Endodermal cell (in vitro differentiated cells): ENCODE results near the gene TTC7B. TPM values are rescaled to one million over a fixed set of nuclear protein-coding genes. Genes with fewer than 3 reads are reported as not detected.
A peak's percentile ranks its signal among the peaks of the same experiment; 100 is the strongest.

Experiments used
- DNase-seq: peaks from one replicate; pipeline ENCODE4 v3.0.0-alpha.2; 2017
- H3K27ac ChIP-seq: 2 replicates; pipeline ENCODE4 v1.5.1; 2013; ENCODE audit warnings: mild to moderate bottlenecking, low read depth, low read length, moderate library complexity
- H3K27me3 ChIP-seq: 2 replicates; pipeline ENCODE4 v1.6.1; 2013; ENCODE audit warnings: mild to moderate bottlenecking, low read length, moderate library complexity; ENCODE audit not compliant: insufficient read depth, control insufficient read depth, poor library complexity, severe bottlenecking
- H3K36me3 ChIP-seq: 2 replicates; pipeline ENCODE4 v1.7.0; 2013; ENCODE audit warnings: mild to moderate bottlenecking, low read length, moderate library complexity; ENCODE audit not compliant: control insufficient read depth, insufficient read depth
- H3K4me1 ChIP-seq: one replicate; pipeline ENCODE4 v1.7.0; 2013; ENCODE audit warnings: low read length; ENCODE audit not compliant: control insufficient read depth, insufficient read depth
- H3K4me3 ChIP-seq: 2 replicates; pipeline ENCODE4 v1.5.1; 2013; ENCODE audit warnings: mild to moderate bottlenecking, low read length, moderate library complexity
- H3K9ac ChIP-seq: 2 replicates; pipeline ENCODE4 v1.6.1; 2013; ENCODE audit warnings: mild to moderate bottlenecking, low read length, moderate library complexity; ENCODE audit not compliant: poor library complexity, severe bottlenecking; ENCODE audit errors: extremely low read depth
- H3K9me3 ChIP-seq: 2 replicates; pipeline ENCODE4 v1.6.1; 2013; ENCODE audit warnings: mild to moderate bottlenecking, low read length, moderate library complexity; ENCODE audit not compliant: control insufficient read depth
- H3K27ac Mint-ChIP-seq: 2 replicates; pipeline ENCODE4 v1.8.0; 2020; ENCODE audit warnings: mixed read lengths
- H3K27me3 Mint-ChIP-seq: 2 replicates; pipeline ENCODE4 v1.8.0; 2021; ENCODE audit warnings: mild to moderate bottlenecking, mixed read lengths; ENCODE audit not compliant: insufficient read depth
- H3K36me3 Mint-ChIP-seq: 2 replicates; pipeline ENCODE4 v1.8.0; 2020; ENCODE audit warnings: low read depth, mixed read lengths
- H3K4me1 Mint-ChIP-seq: 2 replicates; pipeline ENCODE4 v1.8.0; 2020; ENCODE audit warnings: mixed read lengths
- H3K4me3 Mint-ChIP-seq: 2 replicates; pipeline ENCODE4 v1.8.0; 2020; ENCODE audit warnings: mild to moderate bottlenecking, moderate library complexity, mixed read lengths
- H3K9me3 Mint-ChIP-seq: 2 replicates; pipeline ENCODE4 v1.8.0; 2020; ENCODE audit warnings: mild to moderate bottlenecking, mixed read lengths
- WGBS, 2 experiments: methylation state at CpG; one replicate each; pipeline versions ENCODE4 v1.1.5 to v1.1.7; 2013; ENCODE audit warnings: missing lambda C conversion rate in 2 of 2, mixed read lengths in 1 of 2; ENCODE audit not compliant: insufficient coverage in 1 of 2, insufficient read length in 1 of 2; 5-methylcytosine and 5-hydroxymethylcytosine counted together
- total RNA-seq, 2 donors: library from RNA; stranded (reverse); fragmentation: NEBNext Ultra II Directional in 1 of 2; extraction: Animal tissue kit (Norgen Biotek cat#: 25700) in 1 of 2; gene quantifications; 2 replicates in 1 of 2; 3 replicates in 1 of 2; pipeline ENCODE4 v1.2.1, GENCODE V29; 2021
- TF ChIP-seq, protein P1 (sequence below): fragments of 200-600 bp; sonication (generic); conservative IDR thresholded peaks from 2 replicates; pipeline ENCODE4 v1.5.0; 2021; ENCODE audit warnings: antibody characterized with exemption, mild to moderate bottlenecking

TTC7B gene
- total RNA-seq, 2 donors from 2014 or later, result 51.3 to 62.6 TPM

DNA sequence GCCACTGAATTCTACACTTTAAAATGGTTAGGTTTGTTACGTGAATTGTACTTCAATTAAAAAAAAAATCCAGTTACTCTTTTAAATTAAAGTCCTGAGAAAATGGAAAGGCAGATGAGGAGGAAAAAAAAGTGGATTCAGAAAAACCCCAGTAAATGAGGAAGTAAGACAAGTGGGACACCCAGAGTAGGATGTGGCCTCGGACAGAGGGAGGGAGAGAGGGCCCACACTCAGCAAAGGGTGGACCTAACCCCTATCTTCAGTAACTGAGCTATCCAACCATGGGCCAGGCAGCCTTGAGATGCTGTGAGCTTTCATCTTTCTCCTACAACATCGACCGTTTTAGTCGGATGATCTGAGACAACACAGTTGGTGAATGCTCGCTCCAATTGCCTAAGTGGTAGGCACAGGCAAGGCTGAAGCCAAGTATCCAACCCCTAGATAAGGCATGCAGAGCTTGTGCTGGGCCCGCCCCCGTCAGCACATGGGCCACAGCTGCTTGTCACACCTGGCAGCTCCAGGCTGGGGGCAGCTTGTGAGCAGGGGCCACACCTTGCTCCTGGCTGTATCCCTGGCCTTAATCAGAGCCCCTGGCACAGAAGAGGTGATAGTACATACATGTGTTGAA is 142.1 kb downstream of the TTC7B start:
- DNase-seq, result no peak
- no peaks in the 10 kb centered on the region for H3K4me1 Mint-ChIP-seq
- no peaks in the 10 kb centered on the region for H3K27me3 ChIP-seq
- no peak overlapping the region for H3K27ac Mint-ChIP-seq
- H3K27me3 Mint-ChIP-seq, result no peaks in the 10 kb centered on the region
- H3K4me3 Mint-ChIP-seq, result no peak overlapping the region
- peaks cover 5% of the 10 kb centered on the region for H3K9me3 ChIP-seq
- no peak overlapping the region for H3K27ac ChIP-seq
- H3K4me3 ChIP-seq, result no peak overlapping the region
- peaks cover 7% of the 10 kb centered on the region for H3K9me3 Mint-ChIP-seq
- TF ChIP-seq, protein P1, sequence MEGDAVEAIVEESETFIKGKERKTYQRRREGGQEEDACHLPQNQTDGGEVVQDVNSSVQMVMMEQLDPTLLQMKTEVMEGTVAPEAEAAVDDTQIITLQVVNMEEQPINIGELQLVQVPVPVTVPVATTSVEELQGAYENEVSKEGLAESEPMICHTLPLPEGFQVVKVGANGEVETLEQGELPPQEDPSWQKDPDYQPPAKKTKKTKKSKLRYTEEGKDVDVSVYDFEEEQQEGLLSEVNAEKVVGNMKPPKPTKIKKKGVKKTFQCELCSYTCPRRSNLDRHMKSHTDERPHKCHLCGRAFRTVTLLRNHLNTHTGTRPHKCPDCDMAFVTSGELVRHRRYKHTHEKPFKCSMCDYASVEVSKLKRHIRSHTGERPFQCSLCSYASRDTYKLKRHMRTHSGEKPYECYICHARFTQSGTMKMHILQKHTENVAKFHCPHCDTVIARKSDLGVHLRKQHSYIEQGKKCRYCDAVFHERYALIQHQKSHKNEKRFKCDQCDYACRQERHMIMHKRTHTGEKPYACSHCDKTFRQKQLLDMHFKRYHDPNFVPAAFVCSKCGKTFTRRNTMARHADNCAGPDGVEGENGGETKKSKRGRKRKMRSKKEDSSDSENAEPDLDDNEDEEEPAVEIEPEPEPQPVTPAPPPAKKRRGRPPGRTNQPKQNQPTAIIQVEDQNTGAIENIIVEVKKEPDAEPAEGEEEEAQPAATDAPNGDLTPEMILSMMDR, result no peak
- peaks cover 12% of the 10 kb centered on the region for H3K36me3 Mint-ChIP-seq
- WGBS, 2 experiments, result 85 to 93% methylated on average over 3 to 7 of the region's 8 CpGs
- H3K9ac ChIP-seq, result no peak overlapping the region
- H3K4me1 ChIP-seq, result no peaks in the 10 kb centered on the region
- no peaks in the 10 kb centered on the region for H3K36me3 ChIP-seq

GRCh38 chr14:90671382-90672234 is 144.6 kb downstream of the TTC7B start:
- Histone ChIP-seq H3K27me3 (no peaks in the 10 kb centered on the region), H3K4me3 (no peak overlapping the region), H3K27ac (peak overlapping the region; percentile 36), H3K9ac (no peak overlapping the region), H3K9me3 (peaks cover 5% of the 10 kb centered on the region), H3K36me3 (no peaks in the 10 kb centered on the region), H3K4me1 (no peaks in the 10 kb centered on the region)
- H3K4me3 Mint-ChIP-seq, result no peak overlapping the region
- TF ChIP-seq, protein P1, result no peak
- peaks cover 24% of the 10 kb centered on the region for H3K36me3 Mint-ChIP-seq
- H3K27me3 Mint-ChIP-seq, result no peaks in the 10 kb centered on the region
- H3K9me3 Mint-ChIP-seq, result peaks cover 11% of the 10 kb centered on the region
- no peak overlapping the region for H3K27ac Mint-ChIP-seq
- 92 to 95% methylated on average over 3 to 10 of the region's 10 CpGs for WGBS, 2 experiments
- H3K4me1 Mint-ChIP-seq, result no peaks in the 10 kb centered on the region
- no peak for DNase-seq

DNA sequence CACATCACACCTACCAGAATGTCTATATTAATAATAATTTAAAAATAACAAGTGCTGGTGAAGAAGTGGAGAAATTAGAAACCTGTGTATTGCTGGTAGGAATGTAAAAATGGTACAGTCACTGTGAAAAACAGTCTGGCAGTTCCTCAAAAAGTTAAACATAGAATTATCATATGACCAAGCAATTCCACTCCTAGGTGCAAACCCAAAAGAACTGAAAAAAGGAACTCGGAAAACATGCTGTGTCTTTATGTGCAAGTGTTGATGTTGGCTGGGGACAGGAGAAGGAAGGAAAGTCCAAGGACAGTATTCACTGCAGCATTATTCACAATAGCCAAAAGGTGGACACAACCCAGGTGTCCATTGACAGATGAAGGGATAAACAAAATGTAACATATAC is 146.5 kb downstream of the TTC7B start:
- Mint-ChIP-seq H3K27me3 (no peaks in the 10 kb centered on the region), H3K27ac (no peak overlapping the region), H3K36me3 (peaks cover 25% of the 10 kb centered on the region), H3K4me1 (peaks cover 3% of the 10 kb centered on the region), H3K9me3 (peaks cover 11% of the 10 kb centered on the region), H3K4me3 (no peak overlapping the region)
- Histone ChIP-seq H3K4me3 (no peak overlapping the region), H3K27ac (no peak overlapping the region), H3K4me1 (peaks cover 5% of the 10 kb centered on the region), H3K27me3 (no peaks in the 10 kb centered on the region), H3K36me3 (no peaks in the 10 kb centered on the region), H3K9ac (no peak overlapping the region), H3K9me3 (peaks cover 5% of the 10 kb centered on the region)
- whole genome bisulfite sequencing, 2 experiments, result 100% methylated on average over 1 of the region's 1 CpG; no CpG with 5 or more reads in 1 of the 2 experiments
- no peak for DNase-seq
- TF ChIP-seq, protein P1, result no peak
